ENCODE data around the gene TMEM135.

TMEM135 gene

GRCh38 chr11:87320123-87320522 is 282.4 kb downstream of the TMEM135 start:
- FAIRE-seq: no peak

- no peak for FAIRE-seq
Observed at GRCh38 chr11:87322568-87322967, 284.8 kb downstream of the TMEM135 start.

GRCh38 chr11:87323899-87324298 is 286.2 kb downstream of the TMEM135 start:
- no peak for FAIRE-seq

GRCh38 chr11:87324817-87325489 is 287.2 kb downstream of the TMEM135 start:
- no peak for FAIRE-seq

GRCh38 chr11:87325490-87325872 is 287.7 kb downstream of the TMEM135 start:
- FAIRE-seq: no peak

- FAIRE-seq: no peak
Observed at GRCh38 chr11:87326594-87326993, 288.9 kb downstream of the TMEM135 start.

- no peak for FAIRE-seq
Observed at GRCh38 chr11:87329172-87329571, 291.4 kb downstream of the TMEM135 start.

- no peak for FAIRE-seq
Observed at GRCh38 chr11:87330187-87330601, 292.5 kb downstream of the TMEM135 start.

- FAIRE-seq: no peak
Observed at GRCh38 chr11:87331273-87331672, 293.5 kb downstream of the TMEM135 start.

- no peak for FAIRE-seq
Observed at GRCh38 chr11:87338046-87338639, 300.4 kb downstream of the TMEM135 start.

- no peak for FAIRE-seq
Observed at GRCh38 chr11:87339416-87339815, 301.7 kb downstream of the TMEM135 start.

GRCh38 chr11:87347441-87347840 is 309.7 kb downstream of the TMEM135 start:
- no peak for FAIRE-seq

GRCh38 chr11:87347854-87348253 is 310.1 kb downstream of the TMEM135 start:
- no peak for FAIRE-seq

- FAIRE-seq: no peak
Observed at GRCh38 chr11:87351676-87352075, 313.9 kb downstream of the TMEM135 start.

- FAIRE-seq: no peak
Observed at GRCh38 chr11:87352759-87353707, 315.3 kb downstream of the TMEM135 start.

- FAIRE-seq: no peak
Observed at GRCh38 chr11:87353771-87354345, 316.1 kb downstream of the TMEM135 start.

- FAIRE-seq: no peak
Observed at GRCh38 chr11:87355596-87355995, 317.9 kb downstream of the TMEM135 start.

GRCh38 chr11:87356428-87356827 is 318.7 kb downstream of the TMEM135 start:
- FAIRE-seq: no peak

- FAIRE-seq: no peak
Observed at GRCh38 chr11:87358461-87358860, 320.7 kb downstream of the TMEM135 start.

- FAIRE-seq: no peak
Observed at GRCh38 chr11:87359401-87359800, 321.7 kb downstream of the TMEM135 start.

- FAIRE-seq: no peak
Observed at GRCh38 chr11:87361891-87362290, 324.2 kb downstream of the TMEM135 start.

GRCh38 chr11:87366346-87366745 is 328.6 kb downstream of the TMEM135 start:
- no peak for FAIRE-seq

- no peak for FAIRE-seq
Observed at GRCh38 chr11:87366763-87367405, 329.1 kb downstream of the TMEM135 start.
